H9 (cell line): ENCODE data around the gene YOD1. TPM values are rescaled to one million over a fixed set of nuclear protein-coding genes. Genes with fewer than 3 reads are reported as not detected.

Experiments used
- DNase-seq: peaks from one replicate; pipeline ENCODE4 v3.0.0-alpha.2; 2017
- H2AFZ ChIP-seq: one replicate; pipeline ENCODE4 v1.6.1; 2013; ENCODE audit warnings: mild to moderate bottlenecking, low read length, control low read depth, moderate library complexity
- H2AK5ac ChIP-seq: 2 replicates; pipeline ENCODE4 v1.6.1; 2013; ENCODE audit warnings: low read length, control low read depth, mixed read lengths; ENCODE audit not compliant: insufficient read length
- H2BK120ac ChIP-seq: one replicate; pipeline ENCODE4 v1.6.1; 2013; ENCODE audit warnings: low read depth, mild to moderate bottlenecking, low read length, control low read depth, inconsistent platforms; ENCODE audit not compliant: poor library complexity, severe bottlenecking
- H2BK12ac ChIP-seq: 2 replicates; pipeline ENCODE4 v1.6.1; 2013; ENCODE audit warnings: low read length, control low read depth, mixed read lengths, low read depth; ENCODE audit not compliant: insufficient read length
- H2BK15ac ChIP-seq: 2 replicates; pipeline ENCODE4 v1.6.1; 2013; ENCODE audit warnings: low read depth, low read length, control low read depth
- H2BK20ac ChIP-seq: one replicate; pipeline ENCODE4 v1.6.1; 2013; ENCODE audit warnings: low read depth, mild to moderate bottlenecking, low read length, control low read depth, inconsistent platforms; ENCODE audit not compliant: poor library complexity, severe bottlenecking
- H2BK5ac ChIP-seq: 2 replicates; pipeline ENCODE4 v1.6.1; 2013; ENCODE audit warnings: low read length, control low read depth, mixed read lengths; ENCODE audit not compliant: insufficient read length
- H3K14ac ChIP-seq: 2 replicates; pipeline ENCODE4 v1.6.1; 2013; ENCODE audit warnings: low read length, control low read depth; ENCODE audit not compliant: insufficient read depth
- H3K18ac ChIP-seq: 2 replicates; pipeline ENCODE4 v1.6.1; 2013; ENCODE audit warnings: low read depth, mild to moderate bottlenecking, mixed read lengths, low read length, control low read depth; ENCODE audit not compliant: insufficient read length
- H3K23ac ChIP-seq: 2 replicates; pipeline ENCODE4 v1.6.1; 2013; ENCODE audit warnings: low read length, control low read depth, mixed read lengths, low read depth; ENCODE audit not compliant: insufficient read length
- H3K23me2 ChIP-seq: 2 replicates; pipeline ENCODE4 v1.6.1; 2013; ENCODE audit warnings: low read depth, mild to moderate bottlenecking, mixed read lengths, low read length, control low read depth; ENCODE audit not compliant: insufficient read length, poor library complexity, severe bottlenecking
- H3K27ac ChIP-seq: 2 replicates; pipeline ENCODE4 v1.5.1; 2013; ENCODE audit warnings: low read length, control low read depth, mixed read lengths, low read depth; ENCODE audit not compliant: insufficient read length
- H3K27me3 ChIP-seq: 2 replicates; pipeline ENCODE4 v1.6.1; 2013; ENCODE audit warnings: low read length, control low read depth, inconsistent platforms; ENCODE audit not compliant: insufficient read depth
- H3K4ac ChIP-seq: 2 replicates; pipeline ENCODE4 v1.6.1; 2013; ENCODE audit warnings: low read depth, mild to moderate bottlenecking, control low read depth, inconsistent platforms, low read length, moderate library complexity
- H3K4me1 ChIP-seq: 2 replicates; pipeline ENCODE4 v1.6.1; 2013; ENCODE audit warnings: low read length, control low read depth, inconsistent platforms; ENCODE audit not compliant: insufficient read depth
- H3K4me2 ChIP-seq: 2 replicates; pipeline ENCODE4 v1.6.1; 2013; ENCODE audit warnings: low read length, control low read depth, mixed read lengths; ENCODE audit not compliant: insufficient read length, insufficient read depth
- H3K56ac ChIP-seq: 2 replicates; pipeline ENCODE4 v1.6.1; 2013; ENCODE audit warnings: low read depth, mild to moderate bottlenecking, mixed read lengths, low read length, control low read depth; ENCODE audit not compliant: insufficient read length
- H3K79me1 ChIP-seq: 2 replicates; pipeline ENCODE4 v1.6.1; 2013; ENCODE audit warnings: low read depth, mild to moderate bottlenecking, moderate library complexity, low read length, control low read depth, inconsistent platforms; ENCODE audit not compliant: insufficient read depth, poor library complexity, severe bottlenecking
- H3K79me2 ChIP-seq: 2 replicates; pipeline ENCODE4 v1.6.1; 2013; ENCODE audit warnings: low read length, control low read depth, inconsistent platforms; ENCODE audit not compliant: insufficient read depth
- H3K9ac ChIP-seq: 2 replicates; pipeline ENCODE4 v1.6.1; 2013; ENCODE audit warnings: low read length, control low read depth, mixed read lengths; ENCODE audit not compliant: insufficient read length; ENCODE audit errors: extremely low read depth
- H3K9me3 ChIP-seq: one replicate; pipeline ENCODE4 v1.6.1; 2013; ENCODE audit warnings: low read depth, low read length, inconsistent platforms; ENCODE audit not compliant: control insufficient read depth
- H3T11ph ChIP-seq: one replicate; pipeline ENCODE4 v1.6.1; 2013; ENCODE audit warnings: mild to moderate bottlenecking, low read length, control low read depth, inconsistent platforms
- H4K20me1 ChIP-seq: one replicate; pipeline ENCODE4 v1.6.1; 2013; ENCODE audit not compliant: control insufficient read depth, insufficient read length, insufficient read depth
- H4K5ac ChIP-seq: 2 replicates; pipeline ENCODE4 v1.6.1; 2013; ENCODE audit warnings: low read depth, mild to moderate bottlenecking, mixed read lengths, low read length, control low read depth; ENCODE audit not compliant: insufficient read length
- H4K8ac ChIP-seq: replicated peaks from 2 replicates; pipeline ENCODE4 v1.6.1; 2013; ENCODE audit warnings: low read length, control low read depth, mixed read lengths, low read depth; ENCODE audit not compliant: insufficient read length
- H4K91ac ChIP-seq: 2 replicates; pipeline ENCODE4 v1.6.1; 2013; ENCODE audit warnings: low read depth, mild to moderate bottlenecking, moderate library complexity, mixed read lengths, low read length, control low read depth; ENCODE audit not compliant: insufficient read length
- H3K27ac Mint-ChIP-seq, 3 experiments: 2 replicates in 2 of 3; 3 replicates in 1 of 3; pipeline ENCODE4 v1.8.0; 2020 to 2021; ENCODE audit warnings: mixed read lengths in 3 of 3, mild to moderate bottlenecking in 1 of 3, moderate library complexity in 1 of 3
- H3K27me3 Mint-ChIP-seq: 2 replicates; pipeline ENCODE4 v1.8.0; 2021; ENCODE audit warnings: low read depth, mild to moderate bottlenecking, moderate library complexity, mixed read lengths
- H3K36me3 Mint-ChIP-seq, 3 experiments: 2 replicates in 2 of 3; 3 replicates in 1 of 3; pipeline ENCODE4 v1.8.0; 2020 to 2021; ENCODE audit warnings: low read depth in 3 of 3, mixed read lengths in 3 of 3; ENCODE audit not compliant: insufficient read depth in 1 of 3
- H3K4me1 Mint-ChIP-seq, 2 experiments: 2 replicates each; pipeline ENCODE4 v1.8.0; 2020; ENCODE audit warnings: mixed read lengths in 2 of 2
- H3K4me3 Mint-ChIP-seq, 2 experiments: 2 replicates in 1 of 2; 3 replicates in 1 of 2; pipeline ENCODE4 v1.8.0; 2020 to 2021; ENCODE audit warnings: mild to moderate bottlenecking in 2 of 2, mixed read lengths in 2 of 2, moderate library complexity in 1 of 2
- H3K9me3 Mint-ChIP-seq, 2 experiments: 2 replicates in 1 of 2; 3 replicates in 1 of 2; pipeline ENCODE4 v1.8.0; 2020; ENCODE audit warnings: mild to moderate bottlenecking in 2 of 2, mixed read lengths in 2 of 2, moderate library complexity in 1 of 2
- CTCF ChIP-seq: fragments of 200-600 bp; sonication (generic); conservative IDR thresholded peaks from 3 replicates; pipeline ENCODE4 v1.8.0; 2021; ENCODE audit warnings: antibody characterized with exemption, mild to moderate bottlenecking
- WGBS: extraction: QIAGEN DNeasy Blood & Tissue Kit; methylation state at CpG from one replicate; pipeline ENCODE4 v1.1.7; 2013; ENCODE audit warnings: missing lambda C conversion rate, low lambda C conversion rate, mixed read lengths; ENCODE audit not compliant: insufficient read length; ENCODE audit errors: extremely low coverage; 5-methylcytosine and 5-hydroxymethylcytosine counted together
- total RNA-seq: library from RNA; stranded (reverse); gene quantifications from 2 replicates; pipeline ENCODE4 v1.2.1, GENCODE V29; 2021

Gene YOD1
- total RNA-seq, 1 experiment from 2014 or later = 8.6 TPM

- no peak overlapping the region for H2BK5ac ChIP-seq
- no peak overlapping the region for H2AFZ ChIP-seq
- no peak overlapping the region for H2BK20ac ChIP-seq
- no peak overlapping the region for H3K4me2 ChIP-seq
- H3K27ac ChIP-seq = no peak overlapping the region
- DNase-seq = no peak
- H2BK12ac ChIP-seq = no peak overlapping the region
- no peak for TF ChIP-seq CTCF
- no peaks in the 10 kb centered on the region for H4K20me1 ChIP-seq
- H2BK120ac ChIP-seq = no peak overlapping the region
- H3K23me2 ChIP-seq = no peaks in the 10 kb centered on the region
- H3K56ac ChIP-seq = no peak overlapping the region
- H3K4me1 ChIP-seq = peaks cover 9% of the 10 kb centered on the region
- H3K4ac ChIP-seq = no peak overlapping the region
- no peak overlapping the region for H3K4me3 Mint-ChIP-seq
- no CpG with 5 or more reads among the region's 4 CpGs for WGBS
- H3K23ac ChIP-seq = no peak overlapping the region
- no peaks in the 10 kb centered on the region for H3K9me3 ChIP-seq
- no peaks in the 10 kb centered on the region for H3K36me3 Mint-ChIP-seq
- H3T11ph ChIP-seq = no peak overlapping the region
- H3K79me2 ChIP-seq = no peaks in the 10 kb centered on the region; the same call in 1 of the 2 replicates
- H3K27me3 Mint-ChIP-seq = no peaks in the 10 kb centered on the region
- no peak overlapping the region for H4K8ac ChIP-seq
- no peaks in the 10 kb centered on the region for H3K9me3 Mint-ChIP-seq
- H3K4me1 Mint-ChIP-seq = peaks cover 29 to 32% of the 10 kb centered on the region in 2 experiments
- H4K91ac ChIP-seq = no peak overlapping the region
- no peak overlapping the region for H3K27ac Mint-ChIP-seq
- H3K14ac ChIP-seq = no peak overlapping the region
- no peaks in the 10 kb centered on the region for H3K79me1 ChIP-seq
- H4K5ac ChIP-seq = no peak overlapping the region
- no peak overlapping the region for H2AK5ac ChIP-seq
- H3K9ac ChIP-seq = no peak overlapping the region
- no peak overlapping the region for H2BK15ac ChIP-seq
- no peak overlapping the region for H3K18ac ChIP-seq
- no peaks in the 10 kb centered on the region for H3K27me3 ChIP-seq
These were observed 15.0 kb downstream of the YOD1 start for GRCh38 chr1:207035877-207036551.
